Activated CD8-positive, alpha-beta memory T cell treated with anti-CD3 and anti-CD28 coated beads, Interleukin-2, amount 50 U/mL, for 4 hours (primary cell): ENCODE measurements around the gene CD276.
"Not testable (repeated sequence)": the region's sequence is repeated elsewhere in the genome, so short reads cannot be mapped to it uniquely, and the experiment has no call there.

Source experiments
- DNase-seq: peaks from one replicate; pipeline ENCODE4 v3.0.0-alpha.2; 2020

CD276 gene

DNA sequence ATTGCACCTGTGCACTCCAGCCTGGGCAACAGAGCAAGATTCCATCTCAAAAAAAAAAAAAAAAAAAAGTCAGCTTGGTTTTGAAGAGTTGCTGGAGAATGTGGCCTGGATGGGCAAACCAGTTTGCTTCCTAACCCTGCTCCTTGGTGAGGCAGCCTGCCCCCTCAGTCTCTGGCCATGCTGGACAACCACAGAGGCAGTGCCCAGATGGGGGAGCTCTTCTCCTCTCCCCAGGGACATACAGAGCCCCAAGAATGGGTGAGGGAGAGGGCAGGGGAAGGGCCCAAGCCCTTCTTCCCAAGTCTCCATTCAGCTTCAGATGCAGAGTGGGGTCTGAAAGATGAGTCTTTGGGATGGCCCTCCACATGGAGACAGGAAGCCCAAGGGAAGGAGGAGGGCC lies 27.9 kb downstream of the CD276 start:
- DNase-seq = no peak

DNA sequence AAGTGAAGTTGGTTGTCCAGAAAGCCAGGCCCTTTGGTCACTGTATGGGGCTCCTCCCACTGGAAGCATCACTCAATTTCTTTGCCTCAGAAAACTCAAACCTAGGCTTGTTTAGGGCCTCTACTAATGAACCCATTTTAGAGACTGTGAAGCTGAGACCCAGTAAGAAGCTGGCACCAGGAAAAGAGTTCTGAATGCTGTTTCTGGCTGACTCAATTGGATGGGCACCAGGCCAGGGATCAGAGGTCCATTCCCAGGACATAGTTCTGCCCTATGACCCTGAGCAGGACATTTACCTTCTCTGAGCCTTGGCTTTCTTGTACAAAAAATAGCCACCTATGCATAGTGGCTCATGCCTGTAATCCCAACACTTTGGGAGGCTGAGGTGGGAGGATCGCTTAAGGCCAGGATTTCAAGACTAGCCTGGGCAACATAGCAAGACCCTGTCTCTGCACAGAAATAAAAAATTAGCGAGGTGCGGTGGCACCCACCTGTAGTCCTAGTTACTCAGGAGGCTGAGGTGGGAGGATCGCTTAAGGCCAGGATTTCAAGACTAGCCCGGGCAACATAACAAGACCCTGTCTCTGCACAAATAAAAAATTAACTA lies 30.6 kb downstream of the CD276 start:
- no peak for DNase-seq

DNA sequence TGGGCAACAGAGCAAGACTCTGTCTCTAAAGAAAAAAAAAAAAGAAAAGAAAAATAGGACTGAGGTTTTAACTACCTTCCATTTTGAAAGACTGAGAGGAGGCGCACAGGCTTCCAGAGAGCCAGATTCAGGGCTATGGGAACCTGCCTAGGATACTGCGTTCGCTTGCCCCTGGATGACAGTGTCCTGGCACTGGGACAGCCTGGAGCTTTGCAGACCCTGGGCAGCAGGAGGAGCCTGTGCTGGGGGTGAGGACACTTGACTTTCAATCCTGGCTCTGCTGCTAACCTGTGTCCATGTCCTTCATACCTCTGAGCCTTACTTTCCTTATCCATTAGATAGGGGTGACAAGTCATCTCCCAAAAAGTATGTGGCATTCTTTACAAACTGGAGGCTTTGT lies 31.2 kb downstream of the CD276 start:
- no peak for DNase-seq

DNA sequence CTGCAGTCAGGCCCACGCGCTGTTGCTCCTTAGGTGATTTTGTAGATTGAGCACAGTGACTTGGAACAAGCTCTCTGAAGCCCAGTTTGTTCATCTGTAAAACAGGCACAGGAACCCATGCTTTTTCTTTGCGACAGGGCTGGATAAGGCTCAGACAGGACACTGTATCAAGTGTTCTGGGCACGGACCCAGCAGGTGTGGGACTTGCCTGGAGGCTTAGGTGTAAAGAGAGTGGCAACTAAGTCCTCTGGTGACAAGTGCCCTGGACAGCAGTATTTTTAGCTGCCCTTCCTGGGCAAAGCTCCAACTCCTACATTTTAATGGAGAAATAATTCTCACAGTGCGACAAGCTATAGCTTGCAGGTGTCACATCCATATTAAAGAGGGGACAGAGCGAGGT lies 32.2 kb downstream of the CD276 start:
- no peak for DNase-seq

DNA sequence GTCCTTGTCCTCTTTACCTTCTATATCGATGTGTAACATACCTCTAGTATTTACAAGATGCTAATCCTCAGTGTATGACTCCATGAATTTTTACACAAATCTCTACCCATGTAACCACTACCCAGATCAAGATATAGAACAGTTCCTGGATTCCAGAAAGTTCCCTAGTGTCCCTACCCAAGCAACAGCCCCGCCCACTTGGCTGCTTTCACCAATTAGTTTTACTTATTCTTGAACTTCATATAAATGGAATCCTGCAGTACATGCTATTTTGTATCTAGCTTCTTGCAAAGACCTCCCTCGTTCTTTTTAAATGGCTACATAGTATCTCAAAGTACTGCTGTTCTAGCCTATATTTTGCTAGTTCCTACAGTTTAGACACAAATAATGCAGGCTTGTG lies 33.0 kb downstream of the CD276 start:
- no peak for DNase-seq

DNA sequence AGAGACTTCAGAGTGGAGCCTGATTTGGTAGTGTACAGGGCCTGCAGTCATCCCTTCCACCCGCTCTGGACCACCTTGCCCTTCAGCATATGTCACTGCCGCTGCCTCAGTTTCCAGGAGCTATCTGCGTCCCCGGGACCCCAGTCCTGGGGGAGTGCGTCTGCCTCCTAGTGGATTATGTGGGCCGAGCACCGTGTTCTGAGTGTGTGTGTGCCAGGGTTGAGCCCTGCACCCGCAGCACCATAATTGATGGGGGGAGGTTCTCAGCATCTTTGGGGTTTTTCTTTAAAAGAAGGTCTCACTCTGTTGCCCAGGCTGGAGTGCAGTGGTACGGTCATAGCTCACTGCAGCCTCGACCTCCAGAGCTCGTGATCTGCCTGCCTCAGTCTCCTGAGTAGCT lies 33.6 kb downstream of the CD276 start:
- DNase-seq = no peak

DNA sequence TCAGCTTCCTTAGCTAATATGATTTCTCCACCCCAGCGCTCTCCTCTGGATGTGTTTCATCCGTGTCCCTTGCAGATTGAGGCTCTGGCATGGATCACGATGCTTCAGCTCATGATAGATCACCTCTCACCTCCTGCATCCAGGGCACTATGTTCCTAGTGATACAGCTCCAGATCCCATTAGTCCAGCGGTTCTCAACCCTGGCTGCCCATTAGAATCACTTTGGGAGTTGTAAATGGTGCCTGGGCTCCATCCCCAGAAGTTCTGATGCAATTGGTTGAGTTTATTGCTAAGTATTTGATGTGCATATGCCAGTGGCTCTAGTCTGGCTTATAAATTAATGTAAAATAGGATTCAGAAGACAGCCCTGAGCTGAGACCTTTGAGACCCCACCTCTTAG lies 34.5 kb downstream of the CD276 start:
- no peak for DNase-seq

DNA sequence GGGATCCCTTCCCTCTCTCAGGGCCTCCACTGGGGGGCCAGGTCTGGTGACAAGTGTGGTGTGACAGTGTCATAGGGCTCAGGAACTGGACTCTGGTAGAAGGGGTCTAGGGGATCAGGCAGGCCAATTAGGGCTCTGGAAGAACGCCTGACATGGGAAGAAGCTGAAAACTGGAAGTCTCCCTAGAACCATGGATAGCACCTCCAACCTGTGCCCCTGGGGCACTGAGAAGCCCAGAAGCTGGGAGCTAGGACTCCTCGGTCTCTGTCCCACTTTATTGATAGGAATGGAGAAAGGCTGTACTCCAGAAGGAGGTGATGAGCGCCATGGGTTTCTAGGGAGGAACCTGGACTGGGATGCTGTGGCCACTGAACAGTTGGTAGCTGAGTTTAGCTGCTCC lies 38.2 kb downstream of the CD276 start:
- DNase-seq = no peak

DNA sequence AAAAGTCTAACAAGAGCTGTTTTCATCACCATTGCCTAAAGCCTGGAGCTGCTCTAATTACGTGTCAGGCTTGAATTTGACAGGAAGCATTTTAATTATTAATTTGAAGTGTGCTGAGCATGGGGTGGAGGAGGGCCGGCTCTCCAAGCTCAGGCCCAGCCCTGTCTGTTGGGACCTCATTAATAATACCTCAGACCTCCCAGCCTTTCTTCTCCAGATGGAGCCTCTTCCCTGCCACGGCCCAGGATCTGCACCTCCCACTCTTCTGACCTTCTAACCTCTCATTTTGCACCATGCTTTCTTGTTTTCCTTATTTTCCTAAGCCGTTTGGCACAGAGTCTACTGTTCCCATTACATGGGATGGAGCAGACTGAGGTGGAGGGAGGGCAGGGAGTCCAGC lies 39.0 kb downstream of the CD276 start:
- DNase-seq = no peak

DNA sequence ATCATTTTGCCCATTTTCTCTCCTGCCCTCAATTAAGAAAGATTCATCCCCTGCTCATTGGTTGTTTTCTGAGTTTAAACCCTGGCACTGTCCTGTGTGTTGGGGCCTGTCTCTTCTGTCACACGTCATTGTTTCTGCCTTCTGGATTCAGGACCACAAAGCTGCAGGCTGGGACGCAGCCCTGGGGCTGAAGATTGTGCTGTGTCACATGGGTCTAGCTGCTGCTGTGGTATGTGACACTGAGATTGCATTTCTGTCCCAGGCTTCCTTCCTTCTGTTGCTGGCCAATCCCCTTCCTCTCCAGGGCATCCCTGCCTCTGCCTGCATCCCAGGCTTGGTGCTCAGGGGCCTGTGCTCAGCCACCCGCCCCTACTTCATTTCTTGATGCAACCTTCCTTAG lies 40.0 kb downstream of the CD276 start:
- DNase-seq = no peak

DNA sequence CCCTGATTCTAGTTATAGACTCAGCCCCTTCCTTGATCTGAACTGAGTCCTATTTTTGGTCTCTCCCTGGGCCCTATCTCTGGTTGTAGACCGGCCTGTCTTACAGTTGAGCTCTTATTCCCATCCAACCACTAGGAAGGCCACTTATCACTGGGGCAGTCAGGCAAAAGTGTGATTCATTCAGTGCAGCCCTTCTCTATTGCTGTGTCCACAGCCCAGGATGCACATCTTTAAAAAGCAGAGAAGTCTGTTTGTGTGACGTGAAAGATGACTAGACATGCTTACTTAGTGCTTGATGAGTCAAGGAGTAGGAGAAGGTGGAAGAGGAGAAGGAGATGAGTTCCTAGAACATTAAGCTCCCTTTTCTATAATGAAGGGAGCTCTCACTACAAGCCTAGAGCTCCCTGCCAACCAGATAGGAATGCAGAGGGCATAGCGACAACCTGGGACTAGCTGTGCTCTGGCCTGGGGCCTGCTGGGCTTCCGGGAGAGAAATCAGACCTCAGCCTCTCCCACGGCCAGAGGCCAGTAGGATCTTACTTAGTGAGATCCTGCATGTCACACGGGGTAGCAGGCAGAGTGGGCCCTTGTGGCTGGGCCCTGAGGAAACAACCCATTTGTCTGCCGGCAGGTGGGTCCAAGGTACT lies 43.3 kb downstream of the CD276 start:
- no peak for DNase-seq

DNA sequence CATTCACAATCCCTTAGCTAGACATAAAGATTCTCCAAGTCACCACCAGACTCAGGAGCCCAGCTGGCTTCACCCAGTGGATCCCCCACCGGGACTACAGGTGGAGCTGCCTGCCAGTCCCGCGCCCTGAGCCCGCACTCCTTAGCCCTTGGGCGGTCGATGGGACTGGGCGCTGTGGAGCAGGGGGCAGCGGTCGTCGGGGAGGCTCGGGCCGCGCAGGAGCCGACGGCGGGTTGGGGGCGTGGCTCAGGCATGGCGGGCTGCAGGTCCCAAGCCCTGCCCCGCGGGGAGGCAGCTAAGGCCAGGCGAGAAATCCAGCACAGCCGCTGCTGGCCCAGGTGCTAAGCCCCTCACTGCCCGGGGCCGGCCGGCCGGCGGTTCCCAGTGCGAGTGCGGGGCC lies 47.9 kb downstream of the CD276 start:
- DNase-seq = not testable (repeated sequence)

DNA sequence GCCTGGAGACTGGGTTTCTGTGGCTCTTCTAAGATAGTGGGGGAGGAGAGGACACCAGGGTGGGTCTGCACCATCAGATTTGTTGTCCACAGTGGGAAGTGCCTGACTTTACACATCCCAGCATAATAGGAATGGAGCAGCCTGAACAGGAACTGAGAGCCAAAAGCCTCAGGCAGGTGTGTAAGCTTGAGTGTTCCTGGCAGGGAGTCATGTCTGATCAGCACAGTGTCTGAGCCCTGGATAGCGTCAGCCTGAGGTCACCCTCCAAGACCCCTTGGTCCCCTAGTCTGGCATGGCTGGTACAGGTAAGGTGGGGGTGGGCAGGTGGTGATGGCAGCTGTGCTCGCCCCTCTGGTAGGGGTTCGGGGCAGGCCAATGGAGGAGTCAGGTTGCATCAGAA lies 48.7 kb downstream of the CD276 start:
- no peak for DNase-seq

DNA sequence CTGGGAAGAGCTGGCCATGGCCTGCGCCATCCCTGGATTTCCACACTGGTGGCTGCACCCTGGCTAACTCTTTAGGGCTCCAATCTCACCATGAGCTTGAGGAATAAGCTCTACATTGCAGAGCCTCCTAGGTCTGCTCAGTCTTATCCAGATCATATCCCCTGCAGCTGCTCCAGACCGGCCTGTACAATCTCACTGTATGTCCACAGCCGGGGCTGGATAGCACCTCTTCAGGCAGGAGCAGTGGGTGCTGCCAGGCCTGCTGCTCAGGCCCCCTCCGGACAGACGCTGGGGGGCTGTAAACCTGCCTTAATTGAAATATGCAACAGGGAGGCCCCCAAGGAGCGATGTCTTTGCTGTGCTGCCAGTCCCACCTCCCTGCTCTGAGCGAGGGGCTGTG lies 53.4 kb downstream of the CD276 start:
- DNase-seq = no peak

DNA sequence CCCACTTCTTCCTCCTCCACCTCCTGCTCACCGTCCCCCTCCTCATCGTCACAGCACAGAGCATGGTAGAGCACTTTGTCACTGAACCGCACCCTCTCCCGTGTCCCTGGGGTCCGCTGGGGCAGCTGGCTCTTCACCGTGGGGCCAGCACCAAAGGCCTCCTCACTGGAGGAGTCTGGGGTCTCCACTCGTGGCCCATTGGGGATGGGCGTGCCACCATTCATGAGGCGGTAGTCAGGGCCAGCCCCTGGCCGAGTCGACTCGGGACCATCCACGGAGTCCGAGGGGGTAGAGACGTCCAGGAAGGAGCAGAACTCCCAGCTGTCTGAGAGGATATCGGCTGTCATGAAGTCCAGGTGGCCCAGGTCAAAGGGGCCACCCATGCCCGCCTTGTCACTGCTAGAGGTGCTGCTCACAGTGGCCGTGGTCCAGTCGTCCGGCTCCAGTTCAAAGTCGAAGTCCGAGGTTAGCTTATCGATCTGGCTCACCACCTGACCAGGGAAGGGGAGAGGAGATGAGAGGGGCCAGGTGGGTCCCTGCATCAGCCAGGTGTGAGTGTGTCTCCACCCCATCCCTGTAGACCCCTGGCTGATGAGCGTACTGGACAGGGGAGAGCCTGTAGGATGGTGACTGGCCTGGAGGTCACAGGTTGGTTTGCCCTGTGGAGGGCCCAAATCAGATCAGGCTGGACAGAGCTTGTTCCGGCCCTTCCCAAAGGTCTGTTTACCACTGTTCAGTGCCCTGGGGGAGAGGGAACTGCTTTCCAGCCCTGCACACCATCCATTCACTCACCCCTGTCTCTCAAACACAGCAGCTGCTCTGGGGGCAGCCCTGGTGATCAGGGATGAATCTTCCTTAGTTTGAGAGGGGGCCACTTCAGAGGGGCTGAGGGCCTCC lies 56.2 kb downstream of the CD276 start:
- no peak for DNase-seq

DNA sequence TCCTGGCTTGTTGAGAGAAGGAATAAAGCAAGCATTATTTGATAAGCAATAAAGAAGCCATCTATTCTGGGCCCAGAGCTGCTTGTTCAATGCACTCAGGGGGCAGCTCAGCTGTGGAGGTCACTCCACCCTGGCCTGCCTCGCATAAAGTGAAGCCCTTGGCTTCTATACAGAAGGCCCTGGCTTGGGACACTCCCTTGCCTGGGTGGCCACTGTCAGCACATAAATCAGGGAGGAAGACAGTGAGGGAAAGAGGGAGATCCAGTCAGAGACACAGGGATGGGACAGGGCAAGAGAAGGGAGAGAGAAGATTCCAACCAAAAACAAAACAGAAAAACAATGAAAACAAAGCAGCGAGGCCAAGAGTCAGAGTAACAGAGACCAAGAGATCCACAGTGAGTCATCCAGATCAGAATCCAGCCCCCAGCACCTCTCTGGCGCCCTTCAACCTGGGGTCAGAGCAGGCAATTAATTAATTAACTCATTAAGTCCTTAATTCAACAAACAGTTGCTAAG lies 57.2 kb downstream of the CD276 start:
- DNase-seq = no peak

DNA sequence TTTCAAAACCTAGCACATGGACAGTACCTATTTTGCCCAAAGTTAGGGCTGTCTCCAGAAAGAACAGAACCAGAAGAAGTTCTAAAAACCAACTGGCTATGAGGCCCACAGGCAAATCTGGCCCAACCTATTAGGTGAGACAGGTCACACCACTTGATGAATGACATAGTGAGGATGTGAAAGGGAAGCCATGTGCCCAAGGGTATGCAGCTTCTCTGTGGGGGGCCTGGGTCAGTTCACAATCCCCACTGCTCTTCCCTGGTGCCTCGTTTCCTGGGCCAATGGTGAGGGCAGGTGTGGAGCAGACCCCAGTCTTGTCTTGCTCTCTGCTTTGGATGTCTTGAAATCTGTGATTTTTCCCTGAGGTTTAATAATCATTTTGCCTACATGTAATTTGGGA lies 60.1 kb downstream of the CD276 start:
- no peak for DNase-seq

DNA sequence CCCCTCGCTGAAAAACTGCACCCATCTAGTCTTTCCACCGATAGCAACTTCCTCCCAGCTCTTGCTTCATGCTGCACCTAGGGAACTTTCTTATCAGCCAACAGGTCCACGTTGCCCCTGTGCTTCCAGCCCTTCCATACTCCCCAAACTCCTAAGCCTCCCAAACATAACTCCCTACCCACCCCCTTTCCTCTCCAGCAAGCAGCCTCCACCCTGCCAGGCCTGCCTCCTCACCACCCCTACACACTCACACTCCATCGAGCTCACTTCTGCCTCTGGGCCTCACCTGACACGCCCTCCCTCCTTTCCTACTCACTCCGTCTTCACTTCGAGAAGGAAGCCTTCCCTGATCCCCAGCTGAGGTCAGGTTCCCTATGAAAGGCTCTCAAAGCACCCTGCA lies 60.9 kb downstream of the CD276 start:
- no peak for DNase-seq

DNA sequence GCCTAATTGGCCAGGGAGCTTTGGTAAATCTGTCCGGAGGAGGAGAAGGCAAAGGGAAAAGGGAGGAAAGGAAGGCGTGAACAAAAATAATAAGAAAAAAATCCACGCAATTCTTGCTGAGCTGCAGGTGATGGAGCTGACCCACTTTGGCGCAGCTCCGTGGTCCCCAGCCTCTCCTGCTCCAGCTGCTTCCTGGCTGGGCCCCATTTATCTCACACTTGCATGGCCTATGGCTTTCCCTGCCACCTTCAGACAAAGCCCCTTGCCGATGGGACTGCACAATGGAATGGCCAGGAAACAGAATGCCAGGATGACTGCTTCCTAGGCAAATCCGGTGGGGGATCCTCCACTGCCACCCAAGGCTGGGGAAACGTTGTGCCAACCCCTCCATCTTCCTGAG lies 62.1 kb downstream of the CD276 start:
- DNase-seq = no peak

DNA sequence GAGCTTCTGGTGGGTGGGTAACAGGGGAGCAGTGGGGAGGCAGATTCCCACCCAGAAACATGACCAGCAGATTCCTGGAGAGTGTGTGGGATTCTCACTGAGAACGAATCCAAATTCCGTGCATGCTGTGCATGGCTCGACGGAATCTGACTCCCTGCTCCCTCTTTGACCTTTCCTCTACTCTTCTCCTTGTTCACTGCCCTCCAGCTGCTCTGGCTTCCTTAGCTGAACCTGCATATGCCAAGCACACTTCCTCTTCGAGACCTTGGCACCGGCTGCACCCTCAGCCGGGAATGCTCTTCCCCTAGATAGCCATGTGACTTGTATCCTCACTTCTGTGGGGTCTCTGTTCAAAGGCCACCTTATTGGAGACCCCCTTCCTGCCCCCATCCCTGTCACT lies 62.7 kb downstream of the CD276 start:
- no peak for DNase-seq

DNA sequence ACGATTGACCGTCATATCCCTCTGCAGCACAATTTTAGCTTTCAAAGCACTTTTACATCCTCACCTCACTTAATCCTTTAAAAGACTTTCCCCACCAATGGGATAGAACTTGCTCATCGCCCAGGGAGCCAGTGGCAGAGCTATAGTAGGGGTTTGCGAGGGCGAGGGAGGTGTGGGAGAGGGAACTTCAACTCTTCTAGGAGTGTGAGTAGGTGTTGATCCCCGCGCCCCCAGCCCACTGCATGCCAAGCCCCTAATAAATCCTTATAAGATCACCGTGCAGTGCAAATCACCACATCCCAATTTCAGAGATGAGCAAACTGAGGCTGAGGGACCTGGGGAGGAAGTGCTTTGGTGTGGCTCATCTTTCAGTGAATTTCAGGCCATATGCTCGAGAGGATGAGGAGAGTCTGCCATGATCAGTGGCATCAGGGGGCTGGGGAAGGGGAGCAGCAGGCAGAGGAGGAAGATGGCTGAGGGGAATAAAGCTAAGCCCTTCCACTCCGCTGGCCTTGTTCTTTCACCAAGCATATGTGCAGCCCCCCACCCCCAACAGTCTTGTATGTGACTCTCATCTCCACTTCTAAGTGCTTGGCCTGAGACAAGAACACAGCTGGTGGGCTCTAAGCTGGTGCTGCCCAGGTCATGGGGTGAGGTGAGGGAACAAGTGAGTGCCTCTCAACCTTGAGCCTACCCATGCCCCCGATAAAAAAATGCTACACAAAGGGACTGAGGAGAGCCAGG lies 63.8 kb downstream of the CD276 start:
- no peak for DNase-seq

DNA sequence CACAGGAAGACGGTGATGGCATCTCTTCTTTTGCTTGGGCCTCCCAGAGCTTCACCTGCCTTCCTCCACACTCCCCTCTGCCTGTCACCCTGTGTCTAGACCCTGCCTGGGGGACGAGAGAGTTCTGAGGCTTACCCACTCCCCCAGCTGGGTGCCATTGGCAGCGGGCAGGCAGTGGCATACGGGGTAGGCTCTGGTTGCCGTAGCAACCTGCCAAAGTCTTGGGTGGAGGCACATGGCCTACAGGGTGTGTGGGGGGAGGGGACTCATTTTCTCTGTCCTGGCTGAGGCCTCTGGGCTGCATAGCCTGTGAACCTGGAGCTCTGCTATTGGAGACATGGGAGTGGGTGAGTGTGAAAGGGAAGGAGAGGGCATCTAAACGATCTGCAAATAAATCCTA lies 64.5 kb downstream of the CD276 start:
- DNase-seq = no peak

DNA sequence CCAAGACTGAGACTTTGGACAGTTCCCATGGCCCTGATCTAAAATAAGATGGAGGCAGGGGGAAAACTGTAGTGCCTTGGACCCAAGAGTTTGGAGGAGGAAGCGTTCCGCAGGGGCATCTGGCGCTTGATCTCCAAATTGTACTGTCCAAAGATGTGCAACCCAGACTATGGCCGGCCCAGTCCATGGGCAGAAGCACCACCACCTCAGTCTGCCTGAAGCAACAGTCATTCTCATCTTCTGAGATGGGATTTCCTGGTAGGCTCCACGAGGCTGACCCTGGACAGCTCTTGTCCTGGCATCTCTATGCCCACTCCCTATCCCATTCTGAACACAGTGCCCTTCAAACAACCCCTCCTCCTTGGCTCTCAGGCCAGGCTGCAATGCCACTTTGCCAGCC lies 65.3 kb downstream of the CD276 start:
- DNase-seq = no peak
